OCI-LY3 (cell line): ENCODE measurements around the gene CLCN3.

ENCODE experiments used
- EZH2phosphoT487 ChIP-seq: fragments of 200-600 bp; shearing (Covaris generic); IDR thresholded peaks from 2 replicates; pipeline ENCODE4 v1.6.1; 2018; ENCODE audit warnings: antibody characterized with exemption, mixed run types, low read depth
- TF ChIP-seq, protein P1 (sequence below): fragments of 200-600, 300-600 bp; sonication (generic); IDR thresholded peaks from 2 replicates; pipeline ENCODE4 v1.5.1; 2014; ENCODE audit warnings: antibody characterized with exemption, low read length, low read depth

DNA sequence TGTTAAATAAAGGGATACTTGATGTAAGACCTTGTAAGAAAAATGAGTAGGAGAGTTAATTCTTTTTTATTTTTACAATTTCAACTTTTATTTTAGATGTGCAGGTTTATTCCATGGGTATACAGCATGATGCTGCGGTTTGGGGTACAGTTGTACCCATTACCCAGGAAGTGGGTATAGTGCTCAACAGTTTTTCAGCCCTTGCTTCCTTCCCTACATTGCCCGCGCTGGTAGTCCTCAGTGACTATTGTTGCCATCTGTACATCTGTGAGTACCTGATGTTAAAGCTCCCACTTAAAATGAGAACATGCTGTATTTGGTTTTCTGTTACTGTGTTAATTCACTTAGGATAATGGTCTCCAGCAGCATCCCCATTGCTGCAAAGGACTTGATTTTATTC, 9.7 kb downstream of the CLCN3 start:
- TF ChIP-seq, protein P1, sequence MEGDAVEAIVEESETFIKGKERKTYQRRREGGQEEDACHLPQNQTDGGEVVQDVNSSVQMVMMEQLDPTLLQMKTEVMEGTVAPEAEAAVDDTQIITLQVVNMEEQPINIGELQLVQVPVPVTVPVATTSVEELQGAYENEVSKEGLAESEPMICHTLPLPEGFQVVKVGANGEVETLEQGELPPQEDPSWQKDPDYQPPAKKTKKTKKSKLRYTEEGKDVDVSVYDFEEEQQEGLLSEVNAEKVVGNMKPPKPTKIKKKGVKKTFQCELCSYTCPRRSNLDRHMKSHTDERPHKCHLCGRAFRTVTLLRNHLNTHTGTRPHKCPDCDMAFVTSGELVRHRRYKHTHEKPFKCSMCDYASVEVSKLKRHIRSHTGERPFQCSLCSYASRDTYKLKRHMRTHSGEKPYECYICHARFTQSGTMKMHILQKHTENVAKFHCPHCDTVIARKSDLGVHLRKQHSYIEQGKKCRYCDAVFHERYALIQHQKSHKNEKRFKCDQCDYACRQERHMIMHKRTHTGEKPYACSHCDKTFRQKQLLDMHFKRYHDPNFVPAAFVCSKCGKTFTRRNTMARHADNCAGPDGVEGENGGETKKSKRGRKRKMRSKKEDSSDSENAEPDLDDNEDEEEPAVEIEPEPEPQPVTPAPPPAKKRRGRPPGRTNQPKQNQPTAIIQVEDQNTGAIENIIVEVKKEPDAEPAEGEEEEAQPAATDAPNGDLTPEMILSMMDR: no peak
- TF ChIP-seq EZH2phosphoT487: no peak
